Measurements from ENCODE around the gene PLB1.

DNA sequence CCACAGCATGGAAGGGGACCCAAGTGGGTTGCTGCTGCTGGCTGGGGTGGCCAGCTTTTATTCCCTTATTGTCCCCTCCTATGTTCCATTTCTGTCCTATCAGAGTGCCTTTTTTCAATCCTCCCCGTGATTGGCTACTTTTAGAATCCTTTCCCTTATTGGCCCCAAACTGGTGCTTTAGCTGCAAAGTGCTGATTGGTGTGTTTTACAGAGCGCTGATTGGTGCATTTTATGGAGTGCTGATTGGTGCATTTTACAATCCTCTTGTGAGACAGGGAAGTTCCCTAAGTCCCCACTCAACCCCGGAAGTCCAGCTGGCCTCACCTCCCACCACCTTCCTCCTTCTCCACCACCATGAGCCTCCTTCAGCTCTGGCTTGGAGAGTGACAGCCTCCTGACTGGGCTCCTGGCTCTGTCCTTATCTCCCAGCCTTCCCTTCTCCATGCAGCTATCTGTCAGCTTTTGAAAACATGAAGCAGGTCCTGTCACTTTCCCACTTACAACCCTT, 20.7 kb upstream of the PLB1 start:
- TF ChIP-seq, protein P1, sequence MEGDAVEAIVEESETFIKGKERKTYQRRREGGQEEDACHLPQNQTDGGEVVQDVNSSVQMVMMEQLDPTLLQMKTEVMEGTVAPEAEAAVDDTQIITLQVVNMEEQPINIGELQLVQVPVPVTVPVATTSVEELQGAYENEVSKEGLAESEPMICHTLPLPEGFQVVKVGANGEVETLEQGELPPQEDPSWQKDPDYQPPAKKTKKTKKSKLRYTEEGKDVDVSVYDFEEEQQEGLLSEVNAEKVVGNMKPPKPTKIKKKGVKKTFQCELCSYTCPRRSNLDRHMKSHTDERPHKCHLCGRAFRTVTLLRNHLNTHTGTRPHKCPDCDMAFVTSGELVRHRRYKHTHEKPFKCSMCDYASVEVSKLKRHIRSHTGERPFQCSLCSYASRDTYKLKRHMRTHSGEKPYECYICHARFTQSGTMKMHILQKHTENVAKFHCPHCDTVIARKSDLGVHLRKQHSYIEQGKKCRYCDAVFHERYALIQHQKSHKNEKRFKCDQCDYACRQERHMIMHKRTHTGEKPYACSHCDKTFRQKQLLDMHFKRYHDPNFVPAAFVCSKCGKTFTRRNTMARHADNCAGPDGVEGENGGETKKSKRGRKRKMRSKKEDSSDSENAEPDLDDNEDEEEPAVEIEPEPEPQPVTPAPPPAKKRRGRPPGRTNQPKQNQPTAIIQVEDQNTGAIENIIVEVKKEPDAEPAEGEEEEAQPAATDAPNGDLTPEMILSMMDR (IDR thresholded peaks at IDR 0.05) = no peak
- no peak for TF ChIP-seq POLR2A (IDR thresholded peaks at IDR 0.05)
- TF ChIP-seq POLR2AphosphoS5 (IDR thresholded peaks at IDR 0.05; ENCODE audit: insufficient read depth in 1 of 2, low read depth in 1 of 2) = no peak
